Eye (tissue), 1 donor: Measurements from ENCODE around the gene NOL9.
A peak's percentile ranks its signal among the peaks of the same experiment; 100 is the strongest.
"Not testable (repeated sequence)": the region's sequence is repeated elsewhere in the genome, so short reads cannot be mapped to it uniquely, and the experiment has no call there.

Source experiments
- DNase-seq: peaks from one replicate; pipeline ENCODE4 v3.0.0-alpha.2; 2015

Gene NOL9

GRCh38 chr1:6554031-6554906 lies at the start of gene NOL9:
Gene NOL9 (minus strand): TSS chr1:6554513. CDS start chr1:6554502, 11 bp downstream.
- peak; percentile 97 for DNase-seq

- peak; percentile 91 for DNase-seq
Observed at GRCh38 chr1:6603238-6603914, 49.1 kb upstream of the NOL9 start.

GRCh38 chr1:6602669-6603237 lies 48.4 kb upstream of the NOL9 start, which contains the start of gene KLHL21:
Gene KLHL21 (minus strand): TSS chr1:6602869. CDS start chr1:6602817, 52 bp downstream.
- peak; percentile 91 for DNase-seq

- DNase-seq = no peak
Observed at GRCh38 chr1:6601923-6602668, 47.8 kb upstream of the NOL9 start.

GRCh38 chr1:6601049-6601922 lies 47.0 kb upstream of the NOL9 start:
- DNase-seq = peak; percentile 74

- DNase-seq = peak; percentile 49
Observed at GRCh38 chr1:6600410-6601048, 46.2 kb upstream of the NOL9 start.

- DNase-seq = not testable (repeated sequence)
Observed at GRCh38 chr1:6599991-6600390, 45.7 kb upstream of the NOL9 start.

GRCh38 chr1:6599141-6599975 lies 45.0 kb upstream of the NOL9 start:
- no peak for DNase-seq

GRCh38 chr1:6597777-6598131 lies 43.4 kb upstream of the NOL9 start:
- DNase-seq = no peak

GRCh38 chr1:6596886-6597776 lies 42.8 kb upstream of the NOL9 start:
- DNase-seq = no peak

- no peak for DNase-seq
Observed at GRCh38 chr1:6596351-6596750, 42.0 kb upstream of the NOL9 start.

GRCh38 chr1:6594977-6595740 lies 40.8 kb upstream of the NOL9 start:
- no peak for DNase-seq

- no peak for DNase-seq
Observed at GRCh38 chr1:6593810-6594209, 39.5 kb upstream of the NOL9 start.

- DNase-seq = no peak
Observed at GRCh38 chr1:6592865-6593593, 38.7 kb upstream of the NOL9 start.

- DNase-seq = no peak
Observed at GRCh38 chr1:6592441-6592840, 38.1 kb upstream of the NOL9 start.

- no peak for DNase-seq
Observed at GRCh38 chr1:6591644-6592043, 37.3 kb upstream of the NOL9 start.

- DNase-seq = no peak
Observed at GRCh38 chr1:6591222-6591621, 36.9 kb upstream of the NOL9 start.

GRCh38 chr1:6590046-6590445 lies 35.7 kb upstream of the NOL9 start:
- no peak for DNase-seq
